Fibroblast of skin of left quadriceps (primary cell): ENCODE results near the gene CCT7.
A peak's percentile ranks its signal among the peaks of the same experiment; 100 is the strongest.

Experiments
- DNase-seq, 2 experiments: peaks; one replicate each; pipeline ENCODE4 v3.0.0-alpha.2; 2013; ENCODE audit warnings: low read depth in 2 of 2

The CCT7 gene

GRCh38 chr2:73225513-73226360, 8.4 kb upstream of the CCT7 start:
- no peak for DNase-seq

- DNase-seq, result no peak
These were observed 7.0 kb upstream of the CCT7 start for GRCh38 chr2:73227086-73227485.

GRCh38 chr2:73228631-73229030, 5.5 kb upstream of the CCT7 start:
- no peak for DNase-seq

GRCh38 chr2:73232403-73233153, 1.5 kb upstream of the CCT7 start:
- no peak for DNase-seq

- peak; percentile 99 for DNase-seq
These were observed 765 bp upstream of the CCT7 start, which contains the start of gene PRADC1 for GRCh38 chr2:73233154-73233931. PRADC1 (minus strand) TSS chr2:73233239; CDS start chr2:73233160, 79 bp downstream.

GRCh38 chr2:73235315-73236028, 1.4 kb downstream of the CCT7 start:
- DNase-seq, result no peak

- DNase-seq, result no peak
These were observed 3.1 kb downstream of the CCT7 start for GRCh38 chr2:73237168-73237567.

GRCh38 chr2:73238149-73238548, 4.0 kb downstream of the CCT7 start:
- no peak for DNase-seq

GRCh38 chr2:73238976-73239375, 4.9 kb downstream of the CCT7 start:
- DNase-seq, result no peak

- peak in 1 of 2 experiments; percentile 14 for DNase-seq
These were observed 5.7 kb downstream of the CCT7 start for GRCh38 chr2:73239776-73240175.

- DNase-seq, result no peak
These were observed 9.9 kb downstream of the CCT7 start for GRCh38 chr2:73243884-73244570.

GRCh38 chr2:73244580-73244979, 10.5 kb downstream of the CCT7 start:
- no peak for DNase-seq

- DNase-seq, result no peak
These were observed 12.7 kb downstream of the CCT7 start for GRCh38 chr2:73246850-73247249.

- no peak for DNase-seq
These were observed 15.5 kb downstream of the CCT7 start for GRCh38 chr2:73249636-73250035.

GRCh38 chr2:73250872-73251846, 17.1 kb downstream of the CCT7 start:
- no peak for DNase-seq

- DNase-seq, result no peak
These were observed 18.3 kb downstream of the CCT7 start for GRCh38 chr2:73252238-73253027.

- DNase-seq, result no peak
These were observed 19.3 kb downstream of the CCT7 start for GRCh38 chr2:73253400-73253799.

GRCh38 chr2:73253901-73254300, 19.8 kb downstream of the CCT7 start:
- DNase-seq, result no peak
